Gastrocnemius medialis (tissue), 4 donors: Measurements from ENCODE around the gene ATP11A. TPM values are rescaled to one million over a fixed set of nuclear protein-coding genes. Genes with fewer than 3 reads are reported as not detected.
"Not testable (repeated sequence)": the region's sequence is repeated elsewhere in the genome, so short reads cannot be mapped to it uniquely, and the experiment has no call there.

Source experiments
- ATAC-seq, 2 donors: fragments of 150-250 bp; one replicate each; pipeline ENCODE4 v1.9.1; 2016
- DNase-seq, 2 donors: peaks; one replicate each; pipeline ENCODE4 v3.0.0-alpha.2; 2019
- H3K27ac ChIP-seq, 4 donors: fragments of 200-600 bp; sonication (generic); 1 replicate in 1 of 4; 2 replicates in 3 of 4; pipeline ENCODE4 v1.5.1; 2016 to 2018; ENCODE audit warnings: mild to moderate bottlenecking in 2 of 4, moderate library complexity in 1 of 4
- H3K27me3 ChIP-seq, 3 donors: fragments of 200-600 bp; sonication (generic) in 2 of 3; 1 replicate in 1 of 3; 2 replicates in 2 of 3; pipeline versions ENCODE4 v1.5.1 to v1.6.0; 2016 to 2019; ENCODE audit warnings: mild to moderate bottlenecking in 1 of 3, moderate library complexity in 1 of 3
- H3K36me3 ChIP-seq, 2 donors: fragments of 200-600 bp; sonication (generic) in 1 of 2; one replicate each; pipeline ENCODE4 v1.5.1; 2017 to 2018
- H3K4me1 ChIP-seq, 2 donors: fragments of 200-600 bp; sonication (generic) in 1 of 2; one replicate each; pipeline ENCODE4 v1.5.1; 2016 to 2017; ENCODE audit warnings: mild to moderate bottlenecking in 2 of 2
- H3K4me3 ChIP-seq, 4 donors: fragments of 200-600 bp; sonication (generic) in 3 of 4; 1 replicate in 1 of 4; 2 replicates in 3 of 4; pipeline ENCODE4 v1.5.1; 2016 to 2019; ENCODE audit warnings: mild to moderate bottlenecking in 2 of 4
- H3K9me3 ChIP-seq, 3 donors: fragments of 200-600 bp; sonication (generic) in 2 of 3; 1 replicate in 1 of 3; 2 replicates in 2 of 3; pipeline ENCODE4 v1.5.1; 2016 to 2019
- CTCF ChIP-seq, 5 experiments: fragments of 450-650 bp in 3 of 5; fragments of 200-600 bp in 2 of 5; sonication (generic) in 2 of 5; IDR thresholded peaks in 4 of 5; conservative IDR thresholded peaks in 1 of 5; 1 replicate in 4 of 5; 2 replicates in 1 of 5; pipeline ENCODE4 v1.5.1; 2016 to 2019; ENCODE audit warnings: antibody characterized with exemption in 5 of 5, mild to moderate bottlenecking in 3 of 5, moderate library complexity in 3 of 5
- POLR2A ChIP-seq, 2 donors: fragments of 450-650 bp; IDR thresholded peaks; one replicate each; pipeline ENCODE4 v1.6.1; 2017; ENCODE audit warnings: antibody characterized with exemption in 2 of 2, mild to moderate bottlenecking in 2 of 2, moderate library complexity in 2 of 2
- in situ Hi-C, 4 donors: fragments of 200-750 bp; cut with MboI; loops; one replicate each; pipeline versions ENCODE4 v1.15.0 to v1.8.0; 2017; ENCODE audit warnings: low sequenced_read_pairs in 4 of 4
- intact Hi-C: fragments of 100-400 bp; cut with DNase I; formaldehyde crosslinking; loops from one replicate; pipeline ENCODE4 v1.15.1; 2023; ENCODE audit warnings: low total_unique reads
- total RNA-seq, 4 donors: library from RNA; depleted of rRNA; stranded (reverse); fragments of >200 nt; gene quantifications; one replicate each; pipeline versions ENCODE4 v1.1.0 to v1.2.3, GENCODE V29; 2016

Gene ATP11A
- total RNA-seq, 4 donors from 2014 or later: 10.0 to 14.2 (median 12.6) TPM

- no peak for TF ChIP-seq POLR2A (IDR thresholded peaks at IDR 0.05)
- no peaks in the 10 kb centered on the region for H3K27me3 ChIP-seq
- ATAC-seq: no peak
- no peak overlapping the region for H3K27ac ChIP-seq
- H3K4me3 ChIP-seq: no peak overlapping the region
- in situ Hi-C loops (loop anchor here (10.0 to 25.0 kb wide), 2 partner anchors 225 to 232 kb away; no protein-coding TSS in a partner anchor), intact Hi-C loops (no loop called here)
- DNase-seq: no peak
- H3K36me3 ChIP-seq: peaks cover 0 to 27% of the 10 kb centered on the region in 2 donors
- no peaks in the 10 kb centered on the region for H3K9me3 ChIP-seq
- H3K4me1 ChIP-seq: peaks cover 0 to 3% of the 10 kb centered on the region in 2 donors
These were observed 179.6 kb downstream of the ATP11A start for GRCh38 chr13:112869202-112870050.

- no peaks in the 10 kb centered on the region for H3K27me3 ChIP-seq
- in situ Hi-C loops (loop anchor here in 3 of 4 donors (10.0 to 25.0 kb wide), 2 partner anchors 225 to 233 kb away; no protein-coding TSS in a partner anchor), intact Hi-C loops (no loop called here)
- no peak overlapping the region for H3K4me3 ChIP-seq
- H3K36me3 ChIP-seq: peaks cover 0 to 27% of the 10 kb centered on the region in 2 donors
- DNase-seq (no peak), ATAC-seq (no peak)
- H3K27ac ChIP-seq: no peak overlapping the region
- H3K9me3 ChIP-seq: no peaks in the 10 kb centered on the region
- no peak for TF ChIP-seq CTCF (IDR thresholded peaks at IDR 0.05 in 4 of 5, conservative IDR thresholded peaks at IDR 0.05 in 1 of 5)
- H3K4me1 ChIP-seq: peaks cover 0 to 3% of the 10 kb centered on the region in 2 donors
These were observed 180.2 kb downstream of the ATP11A start for GRCh38 chr13:112870051-112870331.

GRCh38 chr13:112870737-112871287 is 181.0 kb downstream of the ATP11A start:
- no peak overlapping the region for H3K27ac ChIP-seq
- no peak for DNase-seq
- H3K4me3 ChIP-seq: no peak overlapping the region
- ATAC-seq: no peak
- in situ Hi-C loops: loop anchor here in 3 of 4 donors (10.0 to 25.0 kb wide), 2 partner anchors 226 to 234 kb away; no protein-coding TSS in a partner anchor
- H3K9me3 ChIP-seq: no peaks in the 10 kb centered on the region
- no peaks in the 10 kb centered on the region for H3K27me3 ChIP-seq
- H3K36me3 ChIP-seq: peaks cover 0 to 25% of the 10 kb centered on the region in 2 donors
- H3K4me1 ChIP-seq: peaks cover 0 to 3% of the 10 kb centered on the region in 2 donors
- intact Hi-C loops: no loop called here
- TF ChIP-seq POLR2A (IDR thresholded peaks at IDR 0.05): no peak
- no peak for TF ChIP-seq CTCF (IDR thresholded peaks at IDR 0.05 in 4 of 5, conservative IDR thresholded peaks at IDR 0.05 in 1 of 5)

- intact Hi-C loops: no loop called here
- in situ Hi-C loops: loop anchor here in 3 of 4 donors (10.0 to 25.0 kb wide), 2 partner anchors 227 to 234 kb away; no protein-coding TSS in a partner anchor
- peaks cover 0 to 31% of the 10 kb centered on the region in 2 donors for H3K36me3 ChIP-seq
These were observed 181.9 kb downstream of the ATP11A start for GRCh38 chr13:112871742-112872141.

GRCh38 chr13:112872657-112873631 is 183.1 kb downstream of the ATP11A start:
- H3K27ac ChIP-seq: peak overlapping the region in 3 of 4 donors; percentile 6 to 31 (median 27)
- H3K36me3 ChIP-seq: peaks cover 0 to 27% of the 10 kb centered on the region in 2 donors
- H3K27me3 ChIP-seq, H3K4me3 ChIP-seq, DNase-seq, H3K9me3 ChIP-seq, intact Hi-C loops, H3K4me1 ChIP-seq, ATAC-seq: not testable (repeated sequence)
- in situ Hi-C loops: loop anchor here in 3 of 4 donors (10.0 to 25.0 kb wide), 2 partner anchors 228 to 236 kb away; no protein-coding TSS in a partner anchor

More at GRCh38 chr13:112871742-112872141, 181.9 kb downstream of the ATP11A start:
- ATAC-seq (no peak), DNase-seq (no peak)
- Histone ChIP-seq H3K4me3 (no peak overlapping the region), H3K27ac (no peak overlapping the region), H3K4me1 (peaks cover 0 to 3% of the 10 kb centered on the region in 2 donors), H3K9me3 (no peaks in the 10 kb centered on the region), H3K27me3 (no peaks in the 10 kb centered on the region)
- TF ChIP-seq CTCF (IDR thresholded peaks at IDR 0.05 in 4 of 5, conservative IDR thresholded peaks at IDR 0.05 in 1 of 5): no peak
- no peak for TF ChIP-seq POLR2A (IDR thresholded peaks at IDR 0.05)
